Ishikawa (cell line): ENCODE results near the gene KIF26B.

ENCODE experiments used
- CEBPB ChIP-seq: IDR thresholded peaks from 2 replicates; pipeline ENCODE4 v1.6.1; 2012
- EP300 ChIP-seq: IDR thresholded peaks from 2 replicates; pipeline ENCODE4 v1.6.1; 2012; ENCODE audit warnings: borderline replicate concordance
- ZBTB7A ChIP-seq: IDR thresholded peaks from 2 replicates; pipeline ENCODE4 v1.6.1; 2012; ENCODE audit warnings: low read depth
- TF ChIP-seq, protein P1 (sequence below): IDR thresholded peaks from 2 replicates; pipeline ENCODE4 v1.6.1; 2012
- TF ChIP-seq, protein P2 (sequence below): IDR thresholded peaks from 2 replicates; pipeline ENCODE4 v1.6.1; 2012; ENCODE audit warnings: low read depth, mild to moderate bottlenecking

DNA sequence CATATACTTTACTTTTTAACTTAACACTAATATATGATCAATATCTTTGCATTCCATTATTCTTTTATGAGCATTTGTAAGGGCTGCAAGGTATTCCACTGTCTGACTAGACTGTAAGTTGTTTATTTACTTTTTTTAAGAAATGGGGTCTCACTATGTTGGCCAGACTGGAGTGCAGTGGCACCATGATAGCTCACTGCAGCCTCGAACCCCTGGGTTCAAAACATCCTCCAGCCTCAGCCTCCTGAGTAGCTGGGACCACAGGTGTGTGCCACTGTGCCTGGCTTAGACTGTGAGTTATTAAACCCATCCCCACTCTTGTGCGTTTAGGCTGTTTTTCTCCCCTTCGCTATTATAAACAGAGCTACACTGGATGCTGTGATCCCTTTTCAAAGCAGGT, 6.7 kb upstream of the KIF26B start:
- TF ChIP-seq, protein P1, sequence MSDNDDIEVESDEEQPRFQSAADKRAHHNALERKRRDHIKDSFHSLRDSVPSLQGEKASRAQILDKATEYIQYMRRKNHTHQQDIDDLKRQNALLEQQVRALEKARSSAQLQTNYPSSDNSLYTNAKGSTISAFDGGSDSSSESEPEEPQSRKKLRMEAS, result no peak
- TF ChIP-seq EP300 (no peak), ZBTB7A (no peak), CEBPB (no peak)
- TF ChIP-seq, protein P2, sequence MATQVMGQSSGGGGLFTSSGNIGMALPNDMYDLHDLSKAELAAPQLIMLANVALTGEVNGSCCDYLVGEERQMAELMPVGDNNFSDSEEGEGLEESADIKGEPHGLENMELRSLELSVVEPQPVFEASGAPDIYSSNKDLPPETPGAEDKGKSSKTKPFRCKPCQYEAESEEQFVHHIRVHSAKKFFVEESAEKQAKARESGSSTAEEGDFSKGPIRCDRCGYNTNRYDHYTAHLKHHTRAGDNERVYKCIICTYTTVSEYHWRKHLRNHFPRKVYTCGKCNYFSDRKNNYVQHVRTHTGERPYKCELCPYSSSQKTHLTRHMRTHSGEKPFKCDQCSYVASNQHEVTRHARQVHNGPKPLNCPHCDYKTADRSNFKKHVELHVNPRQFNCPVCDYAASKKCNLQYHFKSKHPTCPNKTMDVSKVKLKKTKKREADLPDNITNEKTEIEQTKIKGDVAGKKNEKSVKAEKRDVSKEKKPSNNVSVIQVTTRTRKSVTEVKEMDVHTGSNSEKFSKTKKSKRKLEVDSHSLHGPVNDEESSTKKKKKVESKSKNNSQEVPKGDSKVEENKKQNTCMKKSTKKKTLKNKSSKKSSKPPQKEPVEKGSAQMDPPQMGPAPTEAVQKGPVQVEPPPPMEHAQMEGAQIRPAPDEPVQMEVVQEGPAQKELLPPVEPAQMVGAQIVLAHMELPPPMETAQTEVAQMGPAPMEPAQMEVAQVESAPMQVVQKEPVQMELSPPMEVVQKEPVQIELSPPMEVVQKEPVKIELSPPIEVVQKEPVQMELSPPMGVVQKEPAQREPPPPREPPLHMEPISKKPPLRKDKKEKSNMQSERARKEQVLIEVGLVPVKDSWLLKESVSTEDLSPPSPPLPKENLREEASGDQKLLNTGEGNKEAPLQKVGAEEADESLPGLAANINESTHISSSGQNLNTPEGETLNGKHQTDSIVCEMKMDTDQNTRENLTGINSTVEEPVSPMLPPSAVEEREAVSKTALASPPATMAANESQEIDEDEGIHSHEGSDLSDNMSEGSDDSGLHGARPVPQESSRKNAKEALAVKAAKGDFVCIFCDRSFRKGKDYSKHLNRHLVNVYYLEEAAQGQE, result no peak
